Loucy (cell line): ENCODE results near the gene XDH.

Source experiments
- H2AFZ ChIP-seq: fragments of 200-600 bp; sonication (generic); 2 replicates; pipeline ENCODE4 v1.6.0; 2016; ENCODE audit warnings: antibody characterized with exemption, mild to moderate bottlenecking, low read length, moderate library complexity
- H3F3A ChIP-seq: fragments of 200-600 bp; 2 replicates; pipeline ENCODE4 v1.6.0; 2016; ENCODE audit warnings: antibody characterized with exemption, low read depth, mild to moderate bottlenecking
- H3K27me3 ChIP-seq: fragments of 200-600 bp; sonication (generic); 2 replicates; pipeline ENCODE4 v1.6.1; 2014; ENCODE audit warnings: low read length, mild to moderate bottlenecking; ENCODE audit not compliant: insufficient read depth, poor library complexity, severe bottlenecking
- H3K36me3 ChIP-seq: fragments of 200-600 bp; sonication (generic); 2 replicates; pipeline ENCODE4 v1.6.1; 2016; ENCODE audit warnings: low read length; ENCODE audit not compliant: insufficient read depth
- H3K4me1 ChIP-seq: fragments of 200-600 bp; sonication (generic); 2 replicates; pipeline ENCODE4 v1.5.1; 2014; ENCODE audit warnings: low read length, mild to moderate bottlenecking; ENCODE audit not compliant: insufficient read depth, poor library complexity, severe bottlenecking
- H3K4me2 ChIP-seq: fragments of 200-600 bp; sonication (generic); 2 replicates; pipeline ENCODE4 v1.6.0; 2014; ENCODE audit warnings: antibody characterized with exemption, low read length, low read depth, mild to moderate bottlenecking; ENCODE audit not compliant: poor library complexity, severe bottlenecking
- H3K4me3 ChIP-seq: fragments of 200-600 bp; sonication (generic); 2 replicates; pipeline ENCODE4 v1.5.1; 2014; ENCODE audit warnings: low read length, mild to moderate bottlenecking, mixed read lengths; ENCODE audit not compliant: poor library complexity, severe bottlenecking
- H3K79me2 ChIP-seq: fragments of 200-600 bp; sonication (generic); 2 replicates; pipeline ENCODE4 v1.6.1; 2014; ENCODE audit warnings: low read length; ENCODE audit not compliant: insufficient read depth
- H3K9ac ChIP-seq: fragments of 200-600 bp; sonication (generic); 2 replicates; pipeline ENCODE4 v1.6.0; 2014; ENCODE audit warnings: mild to moderate bottlenecking, low read depth, low read length, moderate library complexity; ENCODE audit not compliant: poor library complexity, severe bottlenecking
- H3K9me2 ChIP-seq: fragments of 200-600 bp; sonication (generic); replicated peaks from 2 replicates; pipeline ENCODE4 v1.6.1; 2016; ENCODE audit warnings: low read depth, low read length, mixed read lengths
- H3K9me3 ChIP-seq: fragments of 200-600 bp; sonication (generic); 2 replicates; pipeline ENCODE4 v1.6.1; 2014; ENCODE audit warnings: mild to moderate bottlenecking, antibody characterized with exemption, low read length, low read depth; ENCODE audit not compliant: insufficient read depth
- H4K20me1 ChIP-seq: fragments of 200-600 bp; sonication (generic); 2 replicates; pipeline ENCODE4 v1.6.0; 2014; ENCODE audit warnings: antibody characterized with exemption, low read length, mild to moderate bottlenecking; ENCODE audit not compliant: insufficient read depth, poor library complexity, severe bottlenecking
- EZH2phosphoT487 ChIP-seq: fragments of 200-600 bp; IDR thresholded peaks from 2 replicates; pipeline ENCODE4 v1.6.1; 2018; ENCODE audit warnings: antibody characterized with exemption, mild to moderate bottlenecking, moderate library complexity, borderline replicate concordance
- TF ChIP-seq, protein P1 (sequence below): fragments of 200-600 bp; sonication (generic); conservative IDR thresholded peaks from 2 replicates; pipeline ENCODE4 v1.5.1; 2014; ENCODE audit warnings: mild to moderate bottlenecking, antibody characterized with exemption, low read length

Gene XDH

DNA sequence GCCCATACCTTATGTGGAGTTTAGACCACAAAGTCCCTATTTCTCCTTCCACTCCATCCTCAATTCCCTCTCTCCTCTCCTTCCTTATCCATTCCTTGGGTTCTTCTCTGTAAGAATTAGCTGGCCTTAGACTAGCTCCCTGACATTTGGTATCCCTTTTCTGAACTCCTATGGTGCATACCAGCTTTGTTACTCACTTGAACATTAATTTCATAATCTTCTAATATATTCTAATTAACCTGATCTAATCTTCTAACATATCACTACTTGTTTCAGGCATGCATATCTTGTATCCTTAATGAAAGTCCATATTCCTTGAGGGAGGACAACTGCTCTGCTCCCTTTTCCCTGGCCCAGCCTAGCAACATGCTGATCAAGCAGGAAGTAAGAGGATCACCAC lies 114.2 kb downstream of the XDH start:
- Histone ChIP-seq H3K36me3 (no peaks in the 10 kb centered on the region), H3K4me3 (no peak overlapping the region), H3K79me2 (no peaks in the 10 kb centered on the region), H4K20me1 (no peaks in the 10 kb centered on the region), H3K27me3 (no peaks in the 10 kb centered on the region), H3K9me2 (no peaks in the 10 kb centered on the region), H3K9ac (no peak overlapping the region), H3K9me3 (no peaks in the 10 kb centered on the region), H3K4me2 (no peak overlapping the region), H2AFZ (no peak overlapping the region), H3F3A (no peaks in the 10 kb centered on the region), H3K4me1 (no peaks in the 10 kb centered on the region)
- TF ChIP-seq EZH2phosphoT487 = no peak
- TF ChIP-seq, protein P1, sequence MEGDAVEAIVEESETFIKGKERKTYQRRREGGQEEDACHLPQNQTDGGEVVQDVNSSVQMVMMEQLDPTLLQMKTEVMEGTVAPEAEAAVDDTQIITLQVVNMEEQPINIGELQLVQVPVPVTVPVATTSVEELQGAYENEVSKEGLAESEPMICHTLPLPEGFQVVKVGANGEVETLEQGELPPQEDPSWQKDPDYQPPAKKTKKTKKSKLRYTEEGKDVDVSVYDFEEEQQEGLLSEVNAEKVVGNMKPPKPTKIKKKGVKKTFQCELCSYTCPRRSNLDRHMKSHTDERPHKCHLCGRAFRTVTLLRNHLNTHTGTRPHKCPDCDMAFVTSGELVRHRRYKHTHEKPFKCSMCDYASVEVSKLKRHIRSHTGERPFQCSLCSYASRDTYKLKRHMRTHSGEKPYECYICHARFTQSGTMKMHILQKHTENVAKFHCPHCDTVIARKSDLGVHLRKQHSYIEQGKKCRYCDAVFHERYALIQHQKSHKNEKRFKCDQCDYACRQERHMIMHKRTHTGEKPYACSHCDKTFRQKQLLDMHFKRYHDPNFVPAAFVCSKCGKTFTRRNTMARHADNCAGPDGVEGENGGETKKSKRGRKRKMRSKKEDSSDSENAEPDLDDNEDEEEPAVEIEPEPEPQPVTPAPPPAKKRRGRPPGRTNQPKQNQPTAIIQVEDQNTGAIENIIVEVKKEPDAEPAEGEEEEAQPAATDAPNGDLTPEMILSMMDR = no peak

DNA sequence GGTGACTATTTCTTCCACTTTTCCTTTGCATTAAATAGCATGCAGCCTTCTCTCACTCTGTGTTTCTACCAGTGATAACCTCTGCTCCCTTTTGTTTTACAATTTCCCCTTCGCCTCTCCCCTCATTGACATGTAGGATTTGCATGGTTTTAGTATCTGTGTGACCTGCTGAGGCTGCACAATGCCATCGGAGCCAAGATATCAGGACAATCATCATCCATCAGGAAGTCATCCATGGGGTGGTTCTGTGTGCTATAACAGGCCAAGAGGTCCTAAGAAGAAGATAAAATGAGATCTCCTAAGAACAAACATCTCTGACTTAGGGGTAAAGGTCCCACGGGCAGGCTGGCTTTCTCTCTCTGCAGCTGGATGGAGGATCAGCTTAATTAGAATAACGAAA lies 115.0 kb downstream of the XDH start:
- H3K9me3 ChIP-seq = no peaks in the 10 kb centered on the region
- TF ChIP-seq, protein P1 = no peak
- no peak for TF ChIP-seq EZH2phosphoT487
- no peaks in the 10 kb centered on the region for H3K9me2 ChIP-seq
- no peaks in the 10 kb centered on the region for H3K27me3 ChIP-seq
- no peaks in the 10 kb centered on the region for H3F3A ChIP-seq
- H2AFZ ChIP-seq = no peak overlapping the region
- no peaks in the 10 kb centered on the region for H3K4me1 ChIP-seq
- no peaks in the 10 kb centered on the region for H3K79me2 ChIP-seq
- H4K20me1 ChIP-seq = no peaks in the 10 kb centered on the region
- H3K4me3 ChIP-seq = no peak overlapping the region
- H3K4me2 ChIP-seq = no peak overlapping the region
- H3K36me3 ChIP-seq = no peaks in the 10 kb centered on the region
- H3K9ac ChIP-seq = no peak overlapping the region

DNA sequence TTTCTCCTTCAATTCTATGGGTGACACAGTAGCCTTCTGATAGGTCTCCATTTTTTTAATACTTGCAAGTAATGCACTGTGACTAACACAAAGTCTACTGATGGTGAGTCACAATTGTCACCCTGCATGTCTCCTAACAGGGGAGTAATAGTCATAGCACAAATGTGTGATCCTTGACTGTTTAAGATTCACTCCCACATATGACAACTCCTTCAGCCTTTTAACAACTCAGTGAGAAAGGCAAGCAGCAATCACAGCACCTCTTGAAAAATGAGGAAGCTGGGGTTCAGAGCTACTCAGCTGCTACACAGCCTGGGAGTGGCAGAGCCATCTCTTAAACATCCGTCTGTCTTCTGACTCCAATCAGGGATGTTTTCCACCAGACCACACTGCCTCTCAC lies 116.8 kb downstream of the XDH start:
- H3K4me1 ChIP-seq = no peaks in the 10 kb centered on the region
- no peaks in the 10 kb centered on the region for H3K36me3 ChIP-seq
- no peaks in the 10 kb centered on the region for H3K79me2 ChIP-seq
- no peak for TF ChIP-seq EZH2phosphoT487
- TF ChIP-seq, protein P1 = no peak
- no peak overlapping the region for H2AFZ ChIP-seq
- H4K20me1 ChIP-seq = no peaks in the 10 kb centered on the region
- H3K4me3 ChIP-seq = no peak overlapping the region
- H3K9ac ChIP-seq = no peak overlapping the region
- no peak overlapping the region for H3K4me2 ChIP-seq
- no peaks in the 10 kb centered on the region for H3K27me3 ChIP-seq
- H3K9me3 ChIP-seq = no peaks in the 10 kb centered on the region
- no peaks in the 10 kb centered on the region for H3F3A ChIP-seq
- H3K9me2 ChIP-seq = no peaks in the 10 kb centered on the region
